HepG2 (cell line): Measurements from ENCODE around the gene SNRPD2. TPM values are rescaled to one million over a fixed set of nuclear protein-coding genes. Genes with fewer than 3 reads are reported as not detected.

Experiments
- BRCA1 ChIP-seq: sonication (generic); formaldehyde crosslinking; IDR thresholded peaks from 2 replicates; pipeline ENCODE4 v1.4.0; 2020; ENCODE audit warnings: missing genetic modification reagents
- FOXA1 ChIP-seq, 2 experiments: fragments of 450-650 bp in 1 of 2; sonication (generic) in 1 of 2; formaldehyde crosslinking in 1 of 2; IDR thresholded peaks; 2 replicates each; pipeline versions ENCODE4 v1.4.0 to v1.6.1; 2016 to 2020; ENCODE audit warnings: missing genetic modification reagents in 1 of 2
- HNRNPK ChIP-seq: fragments of 200-400 bp; formaldehyde crosslinking; IDR thresholded peaks from 2 replicates; pipeline ENCODE4 v1.6.1; 2018; ENCODE audit warnings: low read length, low read depth, moderate library complexity, mild to moderate bottlenecking; ENCODE audit not compliant: poor library complexity, severe bottlenecking
- KAT2B ChIP-seq: fragments of 150-350 bp; IDR thresholded peaks from 2 replicates; pipeline ENCODE4 v1.6.1; 2014; ENCODE audit warnings: low read depth, low read length, borderline replicate concordance
- KLF6 ChIP-seq: IDR thresholded peaks from 2 replicates; pipeline ENCODE4 v1.8.0; 2016; ENCODE audit warnings: missing biosample characterization, missing genetic modification reagents
- MTERF4 ChIP-seq: sonication (generic); formaldehyde crosslinking; IDR thresholded peaks from 2 replicates; pipeline ENCODE4 v1.8.0; 2023; ENCODE audit warnings: mild to moderate bottlenecking, missing genetic modification reagents
- MXD4 ChIP-seq: IDR thresholded peaks from 2 replicates; pipeline ENCODE4 v1.6.1; 2016; ENCODE audit warnings: mild to moderate bottlenecking, missing biosample characterization, missing genetic modification reagents
- PRPF4 ChIP-seq: fragments of 200-400 bp; formaldehyde crosslinking; IDR thresholded peaks from 2 replicates; pipeline ENCODE4 v1.6.1; 2016; ENCODE audit warnings: low read length, low read depth; ENCODE audit not compliant: poor library complexity, severe bottlenecking
- SNAPC2 ChIP-seq: sonication (generic); formaldehyde crosslinking; IDR thresholded peaks from 2 replicates; pipeline ENCODE4 v1.8.1; 2022; ENCODE audit warnings: mild to moderate bottlenecking, missing genetic modification reagents
- SRSF4 ChIP-seq: fragments of 200-400 bp; formaldehyde crosslinking; IDR thresholded peaks from one replicate; pipeline ENCODE4 v1.6.1; 2018; ENCODE audit warnings: mild to moderate bottlenecking, low read depth, low read length, moderate library complexity; ENCODE audit not compliant: poor library complexity, severe bottlenecking
- SRY ChIP-seq: sonication (generic); formaldehyde crosslinking; IDR thresholded peaks from 2 replicates; pipeline ENCODE4 v1.8.0; 2022; ENCODE audit warnings: mild to moderate bottlenecking, missing genetic modification reagents
- TGIF2 ChIP-seq: IDR thresholded peaks from 2 replicates; pipeline ENCODE4 v1.6.1; 2016; ENCODE audit warnings: control low read depth, missing compliant biosample characterization
- WIZ ChIP-seq: sonication (generic); formaldehyde crosslinking; IDR thresholded peaks from 2 replicates; pipeline ENCODE4 v1.5.1; 2020; ENCODE audit warnings: mild to moderate bottlenecking, missing genetic modification reagents
- ZBTB25 ChIP-seq: IDR thresholded peaks from 2 replicates; pipeline ENCODE4 v1.6.1; 2018; ENCODE audit warnings: missing genetic modification reagents
- ZBTB39 ChIP-seq: sonication (generic); formaldehyde crosslinking; IDR thresholded peaks from 2 replicates; pipeline ENCODE4 v1.5.0; 2020; ENCODE audit warnings: missing genetic modification reagents
- ZFP36L2 ChIP-seq: sonication (generic); formaldehyde crosslinking; IDR thresholded peaks from 2 replicates; pipeline ENCODE4 v1.4.0; 2020; ENCODE audit warnings: missing genetic modification reagents
- ZFP82 ChIP-seq: sonication (generic); formaldehyde crosslinking; IDR thresholded peaks from 2 replicates; pipeline ENCODE4 v1.5.1; 2020; ENCODE audit warnings: mild to moderate bottlenecking, missing genetic modification reagents, borderline replicate concordance
- ZNF121 ChIP-seq: sonication (generic); formaldehyde crosslinking; IDR thresholded peaks from 2 replicates; pipeline ENCODE4 v1.5.0; 2020; ENCODE audit warnings: mild to moderate bottlenecking, missing genetic modification reagents
- ZNF350 ChIP-seq: sonication (generic); formaldehyde crosslinking; IDR thresholded peaks from 2 replicates; pipeline ENCODE4 v1.4.0; 2020; ENCODE audit warnings: mild to moderate bottlenecking, low read depth, missing genetic modification reagents, borderline replicate concordance
- ZNF431 ChIP-seq: sonication (generic); formaldehyde crosslinking; IDR thresholded peaks from 2 replicates; pipeline ENCODE4 v1.9.0; 2022; ENCODE audit warnings: missing genetic modification reagents, low read depth, mild to moderate bottlenecking, borderline replicate concordance
- ZNF546 ChIP-seq: sonication (generic); formaldehyde crosslinking; conservative IDR thresholded peaks from 2 replicates; pipeline ENCODE4 v1.8.1; 2023; ENCODE audit warnings: mild to moderate bottlenecking, missing genetic modification reagents
- ZNF557 ChIP-seq: sonication (generic); formaldehyde crosslinking; IDR thresholded peaks from 2 replicates; pipeline ENCODE4 v1.4.0; 2020; ENCODE audit warnings: missing genetic modification reagents
- ZNF772 ChIP-seq: sonication (generic); formaldehyde crosslinking; IDR thresholded peaks from 2 replicates; pipeline ENCODE4 v1.5.0; 2020; ENCODE audit warnings: mild to moderate bottlenecking, missing genetic modification reagents
- ZNF841 ChIP-seq: sonication (generic); formaldehyde crosslinking; IDR thresholded peaks from 2 replicates; pipeline ENCODE4 v1.8.1; 2023; ENCODE audit warnings: missing genetic modification reagents, borderline replicate concordance
- polyA plus RNA-seq, 8 experiments: library from polyadenylated mRNA; depleted of rRNA in 3 of 8; stranded (reverse) in 7 of 8; unstranded in 1 of 8; fragments of >200 nt; fragmentation: Illumina TruSeq in 4 of 8; extraction: Trizol in 4 of 8; gene quantifications; 2 replicates each; pipeline versions ENCODE4 v1.2.1 to v1.2.3, GENCODE V29; 2011 to 2016; ENCODE audit warnings: low read depth in 4 of 8, missing spikeins in 1 of 8, mixed read lengths in 1 of 8; ENCODE audit not compliant: insufficient read depth in 1 of 8
- total RNA-seq, 5 experiments: library from RNA; depleted of rRNA; stranded (reverse); fragments of >200 nt; fragmentation: Illumina TruSeq; extraction: Trizol; gene quantifications; 2 replicates each; pipeline ENCODE4 v1.2.3, GENCODE V29; 2016; ENCODE audit warnings: low read depth in 1 of 5

SNRPD2 gene
- total and polyA plus RNA-seq, 2 of the 13 experiments (the other 11 are each of a cell fraction or from before 2014, with no cell fraction given): 299 to 485 TPM

GRCh38 chr19:45641274-45642105 lies 50.3 kb downstream of the SNRPD2 start (continued):
- TF ChIP-seq ZFP82 (CRISPR knock-in tag) (no peak), ZNF431 (no peak), TGIF2 (no peak), BRCA1 (CRISPR knock-in tag) (no peak), SNAPC2 (CRISPR knock-in tag) (no peak), PRPF4 (no peak), ZNF121 (CRISPR knock-in tag) (no peak), KLF6 (no peak), WIZ (CRISPR knock-in tag) (no peak), HNRNPK (no peak), FOXA1 (IDR thresholded peaks at IDR 0.05) (no peak), FOXA1 (CRISPR knock-in tag; IDR thresholded peaks at IDR 0.05) (no peak), ZNF841 (CRISPR knock-in tag) (no peak), SRSF4 (no peak), ZNF557 (CRISPR knock-in tag) (no peak), ZBTB39 (CRISPR knock-in tag) (no peak), KAT2B (no peak), ZNF546 (CRISPR knock-in tag) (no peak), ZFP36L2 (no peak), MTERF4 (0 out of 2 replicates have a peak, but pooled peaks have one; percentile 76), SRY (0 out of 2 replicates have a peak, but pooled peaks have one; percentile 26), MXD4 (no peak), ZNF772 (CRISPR knock-in tag) (no peak), ZNF350 (CRISPR knock-in tag) (peak; percentile 52; the same call in 1 of the 2 replicates), ZBTB25 (CRISPR knock-in tag) (no peak)
